K562 (cell line): ENCODE data around the gene DDIT3. TPM values are rescaled to one million over a fixed set of nuclear protein-coding genes. Genes with fewer than 3 reads are reported as not detected.

Experiments
- BCL6 ChIP-seq: fragments of 250-450 bp; sonication (Bioruptor Pico); IDR thresholded peaks from 2 replicates; pipeline ENCODE4 v1.4.0; 2020
- KLF1 ChIP-seq: fragments of 450-650 bp; IDR thresholded peaks from 2 replicates; pipeline ENCODE4 v1.6.1; 2016; ENCODE audit warnings: missing genetic modification characterization, missing compliant biosample characterization
- MBD2 ChIP-seq: sonication (generic); IDR thresholded peaks from 2 replicates; pipeline ENCODE4 v1.6.1; 2016; ENCODE audit warnings: low read depth, borderline replicate concordance
- NFRKB ChIP-seq: fragments of 450-650 bp; IDR thresholded peaks from 2 replicates; pipeline ENCODE4 v1.6.1; 2016; ENCODE audit warnings: low read depth
- SMAD2 ChIP-seq: fragments of 150-350 bp; IDR thresholded peaks from 2 replicates; pipeline ENCODE4 v1.6.1; 2014; ENCODE audit warnings: low read depth, mild to moderate bottlenecking, low read length
- SMARCE1 ChIP-seq: fragments of 450-650 bp; IDR thresholded peaks from 2 replicates; pipeline ENCODE4 v1.7.1; 2016; ENCODE audit warnings: mild to moderate bottlenecking
- ZC3H11A ChIP-seq: IDR thresholded peaks from 2 replicates; pipeline ENCODE4 v1.6.1; 2012; ENCODE audit warnings: low read depth, low read length, improper control_type of control experiment
- ZNF165 ChIP-seq: fragments of 250-450 bp; sonication (Bioruptor Pico); IDR thresholded peaks from 2 replicates; pipeline ENCODE4 v1.4.0; 2020; ENCODE audit warnings: borderline replicate concordance
- ZNF444 ChIP-seq: fragments of 250-450 bp; sonication (Bioruptor Pico); IDR thresholded peaks from 2 replicates; pipeline ENCODE4 v1.4.0; 2020; ENCODE audit warnings: mild to moderate bottlenecking, moderate library complexity
- polyA plus RNA-seq, 8 experiments: library from polyadenylated mRNA; depleted of rRNA in 4 of 8; stranded (reverse) in 5 of 8; unstranded in 3 of 8; fragments of >200 nt; fragmentation: Nextera tagmentation in 2 of 8; fragmentation: Illumina TruSeq in 1 of 8; extraction: Ambion mirVana in 2 of 8; extraction: Trizol in 1 of 8; gene quantifications; 2 replicates each; pipeline versions ENCODE4 v1.2.1 to v1.2.3, GENCODE V29; 2011 to 2014; ENCODE audit warnings: inconsistent platforms in 1 of 8, missing spikeins in 1 of 8
- total RNA-seq, 7 experiments: library from RNA; depleted of rRNA in 6 of 7; stranded (reverse); fragments of >200 nt in 6 of 7; fragmentation: Illumina TruSeq in 2 of 7; extraction: Trizol in 2 of 7; gene quantifications; 2 replicates each; pipeline versions ENCODE4 v1.2.1 to v1.2.3, GENCODE V29; 2011 to 2021; ENCODE audit warnings: low replicate concordance in 1 of 7
- TF ChIP-seq, protein P1 (sequence below): fragments of 450-650 bp; IDR thresholded peaks from 2 replicates; pipeline ENCODE4 v1.6.1; 2016; ENCODE audit warnings: mild to moderate bottlenecking, moderate library complexity
- TF ChIP-seq, protein P2 (sequence below): fragments of 250-450 bp; sonication (Bioruptor Pico); IDR thresholded peaks from 2 replicates; pipeline ENCODE4 v1.4.0; 2020
- TF ChIP-seq, protein P3 (sequence below): fragments of 450-650 bp; formaldehyde crosslinking; IDR thresholded peaks from 2 replicates; pipeline ENCODE4 v1.4.0; 2022; ENCODE audit warnings: mild to moderate bottlenecking, moderate library complexity
- TF ChIP-seq, protein P4 (sequence below): IDR thresholded peaks from 2 replicates; pipeline ENCODE4 v1.6.1; 2012; ENCODE audit warnings: low read depth, low read length, improper control_type of control experiment, borderline replicate concordance

DDIT3 gene
- total and polyA plus RNA-seq, 9 of the 15 experiments (the other 6 are each of a cell fraction or from before 2014, with no cell fraction given) = 59.1 to 272 (median 89.9) TPM

DNA sequence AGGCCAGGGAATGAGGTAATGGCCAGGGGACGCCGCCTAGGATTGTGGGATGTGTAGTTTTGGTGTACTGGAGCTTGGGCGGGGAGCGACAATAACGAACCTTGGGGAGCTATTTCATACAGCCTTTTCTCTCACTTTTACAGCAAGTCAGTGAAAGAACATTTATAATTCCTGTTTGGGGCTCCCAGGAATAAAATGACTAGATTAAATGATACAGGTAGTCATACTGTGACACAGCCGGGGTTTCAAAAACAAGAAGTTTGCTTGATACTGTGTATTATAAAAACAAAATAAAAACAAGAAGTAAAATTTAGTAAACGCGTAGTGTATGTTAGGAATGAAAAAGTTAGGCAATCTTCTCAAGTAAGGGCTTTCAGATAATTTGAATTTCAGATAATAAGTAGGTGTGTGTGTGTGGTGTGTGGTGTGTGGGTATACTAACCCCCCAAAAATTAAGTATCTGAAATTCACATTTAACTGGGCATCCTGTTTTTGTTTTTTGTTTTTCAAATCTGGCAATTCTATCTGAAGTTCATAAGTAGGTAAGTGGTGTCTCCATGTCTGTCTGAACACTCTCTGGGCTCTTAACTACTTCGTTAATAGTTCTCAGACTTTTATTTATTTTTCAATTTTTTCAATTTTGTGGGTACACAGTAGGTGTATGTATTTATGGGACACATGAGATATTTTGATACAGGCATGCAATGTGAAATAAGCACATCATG is 27.1 kb upstream of the DDIT3 start (continued):
- TF ChIP-seq, protein P1, sequence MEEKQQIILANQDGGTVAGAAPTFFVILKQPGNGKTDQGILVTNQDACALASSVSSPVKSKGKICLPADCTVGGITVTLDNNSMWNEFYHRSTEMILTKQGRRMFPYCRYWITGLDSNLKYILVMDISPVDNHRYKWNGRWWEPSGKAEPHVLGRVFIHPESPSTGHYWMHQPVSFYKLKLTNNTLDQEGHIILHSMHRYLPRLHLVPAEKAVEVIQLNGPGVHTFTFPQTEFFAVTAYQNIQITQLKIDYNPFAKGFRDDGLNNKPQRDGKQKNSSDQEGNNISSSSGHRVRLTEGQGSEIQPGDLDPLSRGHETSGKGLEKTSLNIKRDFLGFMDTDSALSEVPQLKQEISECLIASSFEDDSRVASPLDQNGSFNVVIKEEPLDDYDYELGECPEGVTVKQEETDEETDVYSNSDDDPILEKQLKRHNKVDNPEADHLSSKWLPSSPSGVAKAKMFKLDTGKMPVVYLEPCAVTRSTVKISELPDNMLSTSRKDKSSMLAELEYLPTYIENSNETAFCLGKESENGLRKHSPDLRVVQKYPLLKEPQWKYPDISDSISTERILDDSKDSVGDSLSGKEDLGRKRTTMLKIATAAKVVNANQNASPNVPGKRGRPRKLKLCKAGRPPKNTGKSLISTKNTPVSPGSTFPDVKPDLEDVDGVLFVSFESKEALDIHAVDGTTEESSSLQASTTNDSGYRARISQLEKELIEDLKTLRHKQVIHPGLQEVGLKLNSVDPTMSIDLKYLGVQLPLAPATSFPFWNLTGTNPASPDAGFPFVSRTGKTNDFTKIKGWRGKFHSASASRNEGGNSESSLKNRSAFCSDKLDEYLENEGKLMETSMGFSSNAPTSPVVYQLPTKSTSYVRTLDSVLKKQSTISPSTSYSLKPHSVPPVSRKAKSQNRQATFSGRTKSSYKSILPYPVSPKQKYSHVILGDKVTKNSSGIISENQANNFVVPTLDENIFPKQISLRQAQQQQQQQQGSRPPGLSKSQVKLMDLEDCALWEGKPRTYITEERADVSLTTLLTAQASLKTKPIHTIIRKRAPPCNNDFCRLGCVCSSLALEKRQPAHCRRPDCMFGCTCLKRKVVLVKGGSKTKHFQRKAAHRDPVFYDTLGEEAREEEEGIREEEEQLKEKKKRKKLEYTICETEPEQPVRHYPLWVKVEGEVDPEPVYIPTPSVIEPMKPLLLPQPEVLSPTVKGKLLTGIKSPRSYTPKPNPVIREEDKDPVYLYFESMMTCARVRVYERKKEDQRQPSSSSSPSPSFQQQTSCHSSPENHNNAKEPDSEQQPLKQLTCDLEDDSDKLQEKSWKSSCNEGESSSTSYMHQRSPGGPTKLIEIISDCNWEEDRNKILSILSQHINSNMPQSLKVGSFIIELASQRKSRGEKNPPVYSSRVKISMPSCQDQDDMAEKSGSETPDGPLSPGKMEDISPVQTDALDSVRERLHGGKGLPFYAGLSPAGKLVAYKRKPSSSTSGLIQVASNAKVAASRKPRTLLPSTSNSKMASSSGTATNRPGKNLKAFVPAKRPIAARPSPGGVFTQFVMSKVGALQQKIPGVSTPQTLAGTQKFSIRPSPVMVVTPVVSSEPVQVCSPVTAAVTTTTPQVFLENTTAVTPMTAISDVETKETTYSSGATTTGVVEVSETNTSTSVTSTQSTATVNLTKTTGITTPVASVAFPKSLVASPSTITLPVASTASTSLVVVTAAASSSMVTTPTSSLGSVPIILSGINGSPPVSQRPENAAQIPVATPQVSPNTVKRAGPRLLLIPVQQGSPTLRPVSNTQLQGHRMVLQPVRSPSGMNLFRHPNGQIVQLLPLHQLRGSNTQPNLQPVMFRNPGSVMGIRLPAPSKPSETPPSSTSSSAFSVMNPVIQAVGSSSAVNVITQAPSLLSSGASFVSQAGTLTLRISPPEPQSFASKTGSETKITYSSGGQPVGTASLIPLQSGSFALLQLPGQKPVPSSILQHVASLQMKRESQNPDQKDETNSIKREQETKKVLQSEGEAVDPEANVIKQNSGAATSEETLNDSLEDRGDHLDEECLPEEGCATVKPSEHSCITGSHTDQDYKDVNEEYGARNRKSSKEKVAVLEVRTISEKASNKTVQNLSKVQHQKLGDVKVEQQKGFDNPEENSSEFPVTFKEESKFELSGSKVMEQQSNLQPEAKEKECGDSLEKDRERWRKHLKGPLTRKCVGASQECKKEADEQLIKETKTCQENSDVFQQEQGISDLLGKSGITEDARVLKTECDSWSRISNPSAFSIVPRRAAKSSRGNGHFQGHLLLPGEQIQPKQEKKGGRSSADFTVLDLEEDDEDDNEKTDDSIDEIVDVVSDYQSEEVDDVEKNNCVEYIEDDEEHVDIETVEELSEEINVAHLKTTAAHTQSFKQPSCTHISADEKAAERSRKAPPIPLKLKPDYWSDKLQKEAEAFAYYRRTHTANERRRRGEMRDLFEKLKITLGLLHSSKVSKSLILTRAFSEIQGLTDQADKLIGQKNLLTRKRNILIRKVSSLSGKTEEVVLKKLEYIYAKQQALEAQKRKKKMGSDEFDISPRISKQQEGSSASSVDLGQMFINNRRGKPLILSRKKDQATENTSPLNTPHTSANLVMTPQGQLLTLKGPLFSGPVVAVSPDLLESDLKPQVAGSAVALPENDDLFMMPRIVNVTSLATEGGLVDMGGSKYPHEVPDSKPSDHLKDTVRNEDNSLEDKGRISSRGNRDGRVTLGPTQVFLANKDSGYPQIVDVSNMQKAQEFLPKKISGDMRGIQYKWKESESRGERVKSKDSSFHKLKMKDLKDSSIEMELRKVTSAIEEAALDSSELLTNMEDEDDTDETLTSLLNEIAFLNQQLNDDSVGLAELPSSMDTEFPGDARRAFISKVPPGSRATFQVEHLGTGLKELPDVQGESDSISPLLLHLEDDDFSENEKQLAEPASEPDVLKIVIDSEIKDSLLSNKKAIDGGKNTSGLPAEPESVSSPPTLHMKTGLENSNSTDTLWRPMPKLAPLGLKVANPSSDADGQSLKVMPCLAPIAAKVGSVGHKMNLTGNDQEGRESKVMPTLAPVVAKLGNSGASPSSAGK = no peak
- TF ChIP-seq ZNF444 (CRISPR knock-in tag) (no peak), BCL6 (CRISPR knock-in tag) (no peak), MBD2 (peak; percentile 81), ZNF165 (CRISPR knock-in tag) (no peak), NFRKB (0 out of 2 replicates have a peak, but pooled peaks have one; percentile 33), ZC3H11A (no peak), SMARCE1 (0 out of 2 replicates have a peak, but pooled peaks have one; percentile 31), KLF1 (peak; percentile 58; the same call in 1 of the 2 replicates), SMAD2 (no peak)
- TF ChIP-seq, protein P2, sequence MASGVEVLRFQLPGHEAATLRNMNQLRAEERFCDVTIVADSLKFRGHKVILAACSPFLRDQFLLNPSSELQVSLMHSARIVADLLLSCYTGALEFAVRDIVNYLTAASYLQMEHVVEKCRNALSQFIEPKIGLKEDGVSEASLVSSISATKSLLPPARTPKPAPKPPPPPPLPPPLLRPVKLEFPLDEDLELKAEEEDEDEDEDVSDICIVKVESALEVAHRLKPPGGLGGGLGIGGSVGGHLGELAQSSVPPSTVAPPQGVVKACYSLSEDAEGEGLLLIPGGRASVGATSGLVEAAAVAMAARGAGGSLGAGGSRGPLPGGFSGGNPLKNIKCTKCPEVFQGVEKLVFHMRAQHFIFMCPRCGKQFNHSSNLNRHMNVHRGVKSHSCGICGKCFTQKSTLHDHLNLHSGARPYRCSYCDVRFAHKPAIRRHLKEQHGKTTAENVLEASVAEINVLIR (CRISPR knock-in tag) = peak; percentile 80
- TF ChIP-seq, protein P3, sequence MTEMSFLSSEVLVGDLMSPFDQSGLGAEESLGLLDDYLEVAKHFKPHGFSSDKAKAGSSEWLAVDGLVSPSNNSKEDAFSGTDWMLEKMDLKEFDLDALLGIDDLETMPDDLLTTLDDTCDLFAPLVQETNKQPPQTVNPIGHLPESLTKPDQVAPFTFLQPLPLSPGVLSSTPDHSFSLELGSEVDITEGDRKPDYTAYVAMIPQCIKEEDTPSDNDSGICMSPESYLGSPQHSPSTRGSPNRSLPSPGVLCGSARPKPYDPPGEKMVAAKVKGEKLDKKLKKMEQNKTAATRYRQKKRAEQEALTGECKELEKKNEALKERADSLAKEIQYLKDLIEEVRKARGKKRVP (CRISPR knock-in tag) = no peak
- TF ChIP-seq, protein P4, sequence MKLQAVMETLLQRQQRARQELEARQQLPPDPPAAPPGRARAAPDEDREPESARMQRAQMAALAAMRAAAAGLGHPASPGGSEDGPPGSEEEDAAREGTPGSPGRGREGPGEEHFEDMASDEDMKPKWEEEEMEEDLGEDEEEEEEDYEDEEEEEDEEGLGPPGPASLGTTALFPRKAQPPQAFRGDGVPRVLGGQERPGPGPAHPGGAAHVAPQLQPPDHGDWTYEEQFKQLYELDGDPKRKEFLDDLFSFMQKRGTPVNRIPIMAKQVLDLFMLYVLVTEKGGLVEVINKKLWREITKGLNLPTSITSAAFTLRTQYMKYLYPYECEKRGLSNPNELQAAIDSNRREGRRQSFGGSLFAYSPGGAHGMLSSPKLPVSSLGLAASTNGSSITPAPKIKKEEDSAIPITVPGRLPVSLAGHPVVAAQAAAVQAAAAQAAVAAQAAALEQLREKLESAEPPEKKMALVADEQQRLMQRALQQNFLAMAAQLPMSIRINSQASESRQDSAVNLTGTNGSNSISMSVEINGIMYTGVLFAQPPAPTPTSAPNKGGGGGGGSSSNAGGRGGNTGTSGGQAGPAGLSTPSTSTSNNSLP = no peak
